ENCODE data around the gene WNK2. TPM values are rescaled to one million over a fixed set of nuclear protein-coding genes. Genes with fewer than 3 reads are reported as not detected.

Gene WNK2
- total RNA-seq, 1 experiment from 2014 or later: 0.14 TPM

Other genes with a start within 250 kb of the WNK2 start
- 0.96 TPM in 1 of 2 replicates, not detected in the other for gene FGD3, start 236.6 kb upstream of the WNK2 start, total RNA-seq (2014; rRNA removed; shearing (Covaris generic); ENCODE audit: low replicate concordance)
- not detected in 2 replicates for gene SUSD3, start 125.4 kb upstream of the WNK2 start, total RNA-seq (2014; rRNA removed; shearing (Covaris generic); ENCODE audit: low replicate concordance)
- gene CARD19, start 87.9 kb upstream of the WNK2 start, total RNA-seq (2014; rRNA removed; shearing (Covaris generic); ENCODE audit: low replicate concordance): 83.8 and 92.5 TPM in 2 replicates
- 53.5 and 59.9 TPM in 2 replicates for gene NINJ1, start 49.9 kb upstream of the WNK2 start, total RNA-seq (2014; rRNA removed; shearing (Covaris generic); ENCODE audit: low replicate concordance)